ENCODE results near the gene MUC4. TPM values are rescaled to one million over a fixed set of nuclear protein-coding genes. Genes with fewer than 3 reads are reported as not detected.

The MUC4 gene
- total and polyA plus RNA-seq, 2 of the 4 experiments (the other 2 are of a cell fraction): not detected

- Histone ChIP-seq H3K14ac (replicated peaks; ENCODE audit: low read depth, low read length) (no peak overlapping the region), H3K27ac (ENCODE audit: insufficient read depth, low read length) (no peak overlapping the region), H3K4me3 (ENCODE audit: insufficient read depth, low read depth, low read length) (no peak overlapping the region), H3K9me1 (ENCODE audit: insufficient read depth, low read length) (no peaks in the 10 kb centered on the region), H3K56ac (ENCODE audit: extremely low read depth, insufficient read depth, low read length) (no peak overlapping the region), H3K4ac (ENCODE audit: low read depth, low read length) (no peak overlapping the region), H2BK20ac (ENCODE audit: low read depth, low read length) (no peak overlapping the region), H3K23ac (ENCODE audit: low read depth, low read length) (no peak overlapping the region), H3K18ac (ENCODE audit: low read depth, low read length) (no peak overlapping the region), H2AFZ (replicated peaks; ENCODE audit: low read length, poor library complexity) (no peak overlapping the region), H2BK120ac (ENCODE audit: low read depth, low read length) (no peak overlapping the region), H3K4me2 (ENCODE audit: low read depth, low read length) (no peak overlapping the region), H3K9me3 (ENCODE audit: control insufficient read depth, insufficient read depth, low read length) (no peaks in the 10 kb centered on the region), H3K9ac (ENCODE audit: low read depth, low read length) (no peak overlapping the region), H3K36me3 (ENCODE audit: control insufficient read depth, insufficient read depth, low read length) (no peaks in the 10 kb centered on the region), H2AK5ac (ENCODE audit: low read depth, low read length) (no peak overlapping the region), H3K27me3 (ENCODE audit: control insufficient read depth, insufficient read depth, low read length) (peaks cover 53% of the 10 kb centered on the region), H4K5ac (ENCODE audit: low read depth, low read length) (no peak overlapping the region), H2BK5ac (ENCODE audit: low read depth, low read length, poor library complexity, severe bottlenecking) (no peak overlapping the region), H2BK15ac (ENCODE audit: low read depth, low read length) (no peak overlapping the region), H2AK9ac (replicated peaks; ENCODE audit: low read depth, low read length, poor library complexity) (no peak overlapping the region), H3K4me1 (ENCODE audit: control insufficient read depth, insufficient read depth, low read length) (no peaks in the 10 kb centered on the region), H3K79me1 (ENCODE audit: low read depth in 1 of 2, low read length in 2 of 2) (no peaks in the 10 kb centered on the region), H4K8ac (ENCODE audit: low read depth in 2 of 2, low read length in 2 of 2) (no peak overlapping the region), H4K91ac (ENCODE audit: insufficient read depth, low read depth, low read length) (no peak overlapping the region), H4K20me1 (ENCODE audit: insufficient read depth, low read length) (no peaks in the 10 kb centered on the region)
- no TSS peak for BruUV-seq (replicated peaks)
- no peak for TF ChIP-seq CEBPB (IDR thresholded peaks at IDR 0.05; ENCODE audit: low read depth, low read length)
- no peak for TF ChIP-seq RCOR1 (IDR thresholded peaks at IDR 0.05; ENCODE audit: insufficient replicate concordance, low read length)
- TF ChIP-seq SMC3 (IDR thresholded peaks at IDR 0.05; ENCODE audit: low read depth, low read length): no peak
- no peak for TF ChIP-seq CTCF (conservative IDR thresholded peaks at IDR 0.05; ENCODE audit: low read depth, low read length)
- no peak for TF ChIP-seq MXI1 (IDR thresholded peaks at IDR 0.05; ENCODE audit: borderline replicate concordance, low read depth, low read length)
- no peak for TF ChIP-seq USF2 (IDR thresholded peaks at IDR 0.05; ENCODE audit: low read depth, low read length)
- no peak for TF ChIP-seq MAZ (IDR thresholded peaks at IDR 0.05; ENCODE audit: borderline replicate concordance, low read depth, low read length)
- no peak for TF ChIP-seq POLR2A (IDR thresholded peaks at IDR 0.05; ENCODE audit: low read depth, low read length)
- no peak for TF ChIP-seq FOS (IDR thresholded peaks at IDR 0.05; ENCODE audit: low read depth, low read length)
- TF ChIP-seq RFX5 (IDR thresholded peaks at IDR 0.05; ENCODE audit: low read depth, low read length): no peak
- intact Hi-C loops (cut with micrococcal nuclease): no loop called here
- no peak for ATAC-seq (ENCODE audit: low read depth)
- POLR2A ChIA-PET (ENCODE audit: unreplicated experiment): no interaction called here
- in situ Hi-C loops (cut with MboI; ENCODE audit: low sequenced_read_pairs): no loop called here
- 89% methylated on average over 3 of the region's 13 CpGs; no CpG with 5 or more reads in 1 of the 2 experiments for WGBS, 2 experiments (ENCODE audit: extremely low coverage in 2 of 2, insufficient read length in 1 of 2)
- DNase-seq: no peak
- CTCF ChIA-PET: no interaction called here
- dilution Hi-C loops (cut with HindIII; ENCODE audit: low sequenced_read_pairs, unreplicated experiment): no loop called here
These were observed 72.1 kb downstream of the MUC4 start for GRCh38 chr3:195739561-195740111.

Data from IMR-90 (cell line).